ACC112 (cell line): ENCODE results near the gene LYPD4.

Experiments used
- H2AFZ ChIP-seq: fragments of 200-600 bp; sonication (generic); one replicate; pipeline ENCODE4 v1.6.0; 2017; ENCODE audit warnings: antibody characterized with exemption, low read length; ENCODE audit not compliant: unreplicated experiment
- H3K27ac ChIP-seq: fragments of 200-600 bp; sonication (generic); 2 replicates; pipeline ENCODE4 v1.5.1; 2014; ENCODE audit warnings: low read depth, mild to moderate bottlenecking, antibody characterized with exemption, low read length, moderate library complexity
- H3K27me3 ChIP-seq: fragments of 200-600 bp; sonication (generic); 2 replicates; pipeline ENCODE4 v1.6.1; 2014; ENCODE audit warnings: mild to moderate bottlenecking, antibody characterized with exemption, low read length, moderate library complexity, mixed read lengths; ENCODE audit not compliant: insufficient read depth
- H3K36me3 ChIP-seq: fragments of 200-600 bp; sonication (generic); 2 replicates; pipeline ENCODE4 v1.6.1; 2016; ENCODE audit warnings: mild to moderate bottlenecking, antibody characterized with exemption, low read length, moderate library complexity, mixed read lengths; ENCODE audit not compliant: insufficient read depth
- H3K4me1 ChIP-seq: fragments of 200-600 bp; sonication (generic); one replicate; pipeline ENCODE4 v1.6.1; 2016; ENCODE audit warnings: low read length, mixed read lengths; ENCODE audit not compliant: insufficient read depth, unreplicated experiment, control insufficient read depth
- H3K4me3 ChIP-seq: fragments of 200-600 bp; sonication (generic); 2 replicates; pipeline ENCODE4 v1.5.1; 2014; ENCODE audit warnings: mild to moderate bottlenecking, low read depth, low read length
- H3K79me2 ChIP-seq: fragments of 200-600 bp; sonication (generic); one replicate; pipeline ENCODE4 v1.6.0; 2016; ENCODE audit warnings: low read length; ENCODE audit not compliant: control insufficient read depth, unreplicated experiment, insufficient read depth

Gene LYPD4

GRCh38 chr19:41813911-41814310, 30.6 kb downstream of the LYPD4 start:
- H3K36me3 ChIP-seq, result no peaks in the 10 kb centered on the region
- peaks cover 10% of the 10 kb centered on the region; the same call in 1 of the 2 replicates for H3K27me3 ChIP-seq
- no peak overlapping the region for H2AFZ ChIP-seq
- H3K27ac ChIP-seq, result no peak overlapping the region
- no peaks in the 10 kb centered on the region for H3K4me1 ChIP-seq
- H3K79me2 ChIP-seq, result no peaks in the 10 kb centered on the region
- no peak overlapping the region for H3K4me3 ChIP-seq

- Histone ChIP-seq H3K4me1 (no peaks in the 10 kb centered on the region), H2AFZ (no peak overlapping the region), H3K27ac (no peak overlapping the region), H3K79me2 (no peaks in the 10 kb centered on the region), H3K4me3 (no peak overlapping the region), H3K36me3 (no peaks in the 10 kb centered on the region), H3K27me3 (peaks cover 12% of the 10 kb centered on the region; the same call in 1 of the 2 replicates)
Measured at GRCh38 chr19:41811981-41812380, 32.5 kb downstream of the LYPD4 start.

GRCh38 chr19:41811036-41811435, 33.4 kb downstream of the LYPD4 start:
- H3K27ac ChIP-seq, result no peak overlapping the region
- no peaks in the 10 kb centered on the region for H3K79me2 ChIP-seq
- H3K27me3 ChIP-seq, result peaks cover 12% of the 10 kb centered on the region; the same call in 1 of the 2 replicates
- no peak overlapping the region for H2AFZ ChIP-seq
- no peaks in the 10 kb centered on the region for H3K36me3 ChIP-seq
- no peak overlapping the region for H3K4me3 ChIP-seq
- H3K4me1 ChIP-seq, result no peaks in the 10 kb centered on the region

- Histone ChIP-seq H3K36me3 (no peaks in the 10 kb centered on the region), H3K79me2 (no peaks in the 10 kb centered on the region), H3K4me3 (no peak overlapping the region), H3K27ac (no peak overlapping the region), H2AFZ (no peak overlapping the region), H3K27me3 (peaks cover 15% of the 10 kb centered on the region; the same call in 1 of the 2 replicates), H3K4me1 (no peaks in the 10 kb centered on the region)
Measured at GRCh38 chr19:41810301-41810700, 34.2 kb downstream of the LYPD4 start.

- Histone ChIP-seq H2AFZ (no peak overlapping the region), H3K4me1 (no peaks in the 10 kb centered on the region), H3K27ac (no peak overlapping the region), H3K27me3 (peaks cover 21% of the 10 kb centered on the region), H3K36me3 (no peaks in the 10 kb centered on the region), H3K79me2 (no peaks in the 10 kb centered on the region), H3K4me3 (no peak overlapping the region)
Measured at GRCh38 chr19:41808663-41809566, 35.6 kb downstream of the LYPD4 start.

- Histone ChIP-seq H3K27me3 (peaks cover 32% of the 10 kb centered on the region), H3K4me1 (no peaks in the 10 kb centered on the region), H2AFZ (no peak overlapping the region), H3K79me2 (no peaks in the 10 kb centered on the region), H3K4me3 (no peak overlapping the region), H3K27ac (no peak overlapping the region), H3K36me3 (no peaks in the 10 kb centered on the region)
Measured at GRCh38 chr19:41807176-41807575, 37.3 kb downstream of the LYPD4 start.

- no peak overlapping the region for H3K27ac ChIP-seq
- H3K4me1 ChIP-seq, result no peaks in the 10 kb centered on the region
- no peaks in the 10 kb centered on the region for H3K79me2 ChIP-seq
- H3K4me3 ChIP-seq, result no peak overlapping the region
- no peaks in the 10 kb centered on the region for H3K36me3 ChIP-seq
- H2AFZ ChIP-seq, result no peak overlapping the region
- peaks cover 37% of the 10 kb centered on the region for H3K27me3 ChIP-seq
Measured at GRCh38 chr19:41804336-41804735, 40.1 kb downstream of the LYPD4 start.

- Histone ChIP-seq H3K4me1 (no peaks in the 10 kb centered on the region), H3K4me3 (no peak overlapping the region), H3K27me3 (peaks cover 30% of the 10 kb centered on the region), H3K27ac (no peak overlapping the region), H2AFZ (no peak overlapping the region), H3K79me2 (no peaks in the 10 kb centered on the region), H3K36me3 (no peaks in the 10 kb centered on the region)
Measured at GRCh38 chr19:41802770-41803169, 41.7 kb downstream of the LYPD4 start.

GRCh38 chr19:41801792-41802211, 42.7 kb downstream of the LYPD4 start:
- Histone ChIP-seq H3K27ac (no peak overlapping the region), H3K4me3 (no peak overlapping the region), H3K79me2 (no peaks in the 10 kb centered on the region), H3K4me1 (no peaks in the 10 kb centered on the region), H3K36me3 (no peaks in the 10 kb centered on the region), H2AFZ (no peak overlapping the region), H3K27me3 (peaks cover 30% of the 10 kb centered on the region)

- H3K79me2 ChIP-seq, result no peaks in the 10 kb centered on the region
- peaks cover 30% of the 10 kb centered on the region for H3K27me3 ChIP-seq
- H3K27ac ChIP-seq, result no peak overlapping the region
- H3K4me3 ChIP-seq, result no peak overlapping the region
- no peak overlapping the region for H2AFZ ChIP-seq
- no peaks in the 10 kb centered on the region for H3K4me1 ChIP-seq
- no peaks in the 10 kb centered on the region for H3K36me3 ChIP-seq
Measured at GRCh38 chr19:41801031-41801430, 43.5 kb downstream of the LYPD4 start.

- no peak overlapping the region for H3K27ac ChIP-seq
- peaks cover 28% of the 10 kb centered on the region for H3K27me3 ChIP-seq
- H3K36me3 ChIP-seq, result no peaks in the 10 kb centered on the region
- H2AFZ ChIP-seq, result no peak overlapping the region
- H3K79me2 ChIP-seq, result no peaks in the 10 kb centered on the region
- H3K4me1 ChIP-seq, result no peaks in the 10 kb centered on the region
- no peak overlapping the region for H3K4me3 ChIP-seq
Measured at GRCh38 chr19:41799444-41800000, 45.0 kb downstream of the LYPD4 start.
